Activated T-cell treated with anti-CD3 and anti-CD28 coated beads, Interleukin-2, amount 50 U/mL, for 48 hours (primary cell): ENCODE data around the gene YIPF7.

ENCODE experiments used
- DNase-seq, 2 experiments: peaks; one replicate each; pipeline ENCODE4 v3.0.0-alpha.2; 2020

YIPF7 gene

DNA sequence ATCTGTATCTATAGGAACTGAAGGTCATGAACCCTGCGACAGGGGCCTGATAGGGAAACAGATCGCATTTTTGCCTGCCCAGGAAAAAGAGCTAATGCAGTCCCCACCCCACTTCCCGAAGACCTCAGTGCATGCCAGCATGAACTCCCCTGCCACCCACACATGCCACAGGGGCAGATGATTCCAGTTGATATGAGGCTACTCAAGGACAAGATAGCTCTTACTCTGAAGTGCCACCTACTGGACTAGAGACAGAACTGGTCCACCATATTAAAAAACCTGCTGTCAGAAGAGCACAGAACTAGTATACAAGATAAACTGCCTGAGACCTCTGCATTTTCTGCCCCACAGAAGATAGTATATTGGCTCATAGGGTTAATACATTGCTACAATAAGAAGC, 68.0 kb downstream of the YIPF7 start:
- no peak for DNase-seq

DNA sequence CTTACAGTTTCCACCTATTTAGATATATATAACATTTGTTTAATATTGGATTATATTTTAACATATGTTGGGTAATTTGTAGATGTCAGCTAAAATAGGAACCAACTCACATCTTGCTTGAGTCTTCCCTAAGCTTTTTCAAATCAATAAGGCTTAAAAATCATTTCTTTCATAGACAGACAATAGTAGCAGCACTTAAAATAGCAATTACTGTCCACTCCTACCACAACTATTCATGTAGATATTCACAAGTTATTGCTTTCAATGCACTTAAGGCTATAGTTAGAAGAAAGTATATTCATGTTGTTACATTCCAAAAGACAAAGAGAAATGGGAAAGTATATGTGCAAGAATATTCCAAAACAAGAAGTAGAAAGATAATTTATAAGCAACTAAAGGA, 71.2 kb downstream of the YIPF7 start:
- DNase-seq, result no peak

DNA sequence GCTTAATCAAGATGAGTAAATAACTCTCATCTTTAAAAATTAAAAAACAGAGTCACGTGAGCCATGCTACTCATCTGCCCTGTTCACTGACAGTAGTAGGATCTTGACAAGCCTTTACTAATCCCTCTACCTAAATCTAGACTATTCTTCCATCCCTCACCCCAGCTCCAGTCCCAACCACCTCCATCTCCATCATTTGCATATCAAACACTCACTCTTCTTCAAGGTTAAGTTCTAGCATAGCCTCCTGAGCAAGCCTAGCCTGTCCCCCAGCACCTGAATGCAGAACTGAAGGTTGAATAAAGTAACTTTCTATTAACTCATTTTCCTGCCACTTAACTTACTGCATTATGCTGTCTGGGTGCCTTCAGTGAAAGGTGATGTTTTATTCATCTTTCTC, 72.5 kb downstream of the YIPF7 start:
- no peak for DNase-seq
